K562 (cell line): ENCODE data around the gene RERE. TPM values are rescaled to one million over a fixed set of nuclear protein-coding genes. Genes with fewer than 3 reads are reported as not detected.
A peak's percentile ranks its signal among the peaks of the same experiment; 100 is the strongest.

Experiments
- BHLHE40 ChIP-seq: IDR thresholded peaks from 2 replicates; pipeline ENCODE4 v1.6.1; 2011; ENCODE audit warnings: low read length, improper control_type of control experiment
- DPF2 ChIP-seq: fragments of 450-650 bp; IDR thresholded peaks from 2 replicates; pipeline ENCODE4 v1.6.1; 2016
- FIP1L1 ChIP-seq: fragments of 200-400 bp; formaldehyde crosslinking; IDR thresholded peaks from 2 replicates; pipeline ENCODE4 v1.6.1; 2018; ENCODE audit warnings: mild to moderate bottlenecking, low read depth, low read length; ENCODE audit not compliant: poor library complexity, severe bottlenecking
- FOSL1 ChIP-seq: fragments of 200-800 bp; sonication (Bioruptor generic); conservative IDR thresholded peaks from 2 replicates; pipeline ENCODE4 v1.6.1; 2016; ENCODE audit warnings: missing genetic modification characterization, missing compliant biosample characterization
- GATA2 ChIP-seq: sonication (generic); formaldehyde crosslinking; IDR thresholded peaks from 2 replicates; pipeline ENCODE4 v1.4.0; 2020; ENCODE audit warnings: mild to moderate bottlenecking, missing genetic modification reagents
- IFI16 ChIP-seq: fragments of 250-450 bp; sonication (Bioruptor Pico); IDR thresholded peaks from 2 replicates; pipeline ENCODE4 v2.1.2; 2022; ENCODE audit warnings: mild to moderate bottlenecking, inconsistent platforms
- KLF16 ChIP-seq: IDR thresholded peaks from 2 replicates; pipeline ENCODE4 v1.6.1; 2016; ENCODE audit warnings: antibody characterized with exemption
- MYC ChIP-seq, 2 experiments: fragments of 250-450 bp in 1 of 2; sonication (Bioruptor Pico) in 1 of 2; IDR thresholded peaks; 2 replicates each; pipeline versions ENCODE4 v1.5.1 to v1.6.1; 2012 to 2021; ENCODE audit warnings: low read depth in 2 of 2, borderline replicate concordance in 1 of 2, improper control_type of control experiment in 1 of 2, low read length in 1 of 2, mild to moderate bottlenecking in 1 of 2, moderate library complexity in 1 of 2
- NCOA6 ChIP-seq: fragments of 450-650 bp; IDR thresholded peaks from 2 replicates; pipeline ENCODE4 v1.6.1; 2017; ENCODE audit warnings: mild to moderate bottlenecking
- NCOR1 ChIP-seq: fragments of 450-650 bp; IDR thresholded peaks from 2 replicates; pipeline ENCODE4 v1.6.1; 2016; ENCODE audit warnings: mild to moderate bottlenecking, moderate library complexity
- NFE2L1 ChIP-seq: fragments of 450-650 bp; IDR thresholded peaks from 2 replicates; pipeline ENCODE4 v1.6.1; 2016; ENCODE audit warnings: missing genetic modification characterization, low read depth, mild to moderate bottlenecking, missing compliant biosample characterization, moderate library complexity, borderline replicate concordance
- NR4A1 ChIP-seq, 2 experiments: fragments of 250-450 bp in 1 of 2; fragments of 450-650 bp in 1 of 2; sonication (Bioruptor Pico) in 1 of 2; IDR thresholded peaks; 2 replicates each; pipeline versions ENCODE4 v1.4.0 to v1.6.1; 2016 to 2020; ENCODE audit warnings: mild to moderate bottlenecking in 2 of 2, missing compliant biosample characterization in 1 of 2, missing genetic modification characterization in 1 of 2, moderate library complexity in 1 of 2
- POLR2G ChIP-seq: fragments of 200-400 bp; formaldehyde crosslinking; IDR thresholded peaks from 2 replicates; pipeline ENCODE4 v1.6.1; 2017; ENCODE audit warnings: low read depth, mild to moderate bottlenecking, antibody characterized with exemption, low read length, moderate library complexity
- PPARD ChIP-seq: fragments of 250-450 bp; sonication (Bioruptor Pico); IDR thresholded peaks from 2 replicates; pipeline ENCODE4 v1.8.0; 2022; ENCODE audit warnings: inconsistent platforms, mild to moderate bottlenecking, moderate library complexity
- SMAD3 ChIP-seq: fragments of 450-650 bp; formaldehyde crosslinking; conservative IDR thresholded peaks from 2 replicates; pipeline ENCODE4 v1.4.0; 2020; ENCODE audit warnings: mild to moderate bottlenecking
- SREBF2 ChIP-seq: sonication (generic); formaldehyde crosslinking; IDR thresholded peaks from 2 replicates; pipeline ENCODE4 v1.4.0; 2020; ENCODE audit warnings: mild to moderate bottlenecking, missing genetic modification reagents
- TARDBP ChIP-seq: fragments of 450-650 bp; IDR thresholded peaks from 2 replicates; pipeline ENCODE4 v1.6.1; 2016
- ZNF696 ChIP-seq: fragments of 250-450 bp; sonication (Bioruptor Pico); conservative IDR thresholded peaks from 2 replicates; pipeline ENCODE4 v1.4.0; 2020; ENCODE audit warnings: mild to moderate bottlenecking, moderate library complexity
- ZNF764 ChIP-seq: fragments of 250-450 bp; sonication (Bioruptor Pico); IDR thresholded peaks from 2 replicates; pipeline ENCODE4 v1.4.0; 2020; ENCODE audit warnings: low read depth, mild to moderate bottlenecking, moderate library complexity
- polyA plus RNA-seq, 8 experiments: library from polyadenylated mRNA; depleted of rRNA in 4 of 8; stranded (reverse) in 5 of 8; unstranded in 3 of 8; fragments of >200 nt; fragmentation: Nextera tagmentation in 2 of 8; fragmentation: Illumina TruSeq in 1 of 8; extraction: Ambion mirVana in 2 of 8; extraction: Trizol in 1 of 8; gene quantifications; 2 replicates each; pipeline versions ENCODE4 v1.2.1 to v1.2.3, GENCODE V29; 2011 to 2014; ENCODE audit warnings: inconsistent platforms in 1 of 8, missing spikeins in 1 of 8
- total RNA-seq, 7 experiments: library from RNA; depleted of rRNA in 6 of 7; stranded (reverse); fragments of >200 nt in 6 of 7; fragmentation: Illumina TruSeq in 2 of 7; extraction: Trizol in 2 of 7; gene quantifications; 2 replicates each; pipeline versions ENCODE4 v1.2.1 to v1.2.3, GENCODE V29; 2011 to 2021; ENCODE audit warnings: low replicate concordance in 1 of 7
- TF ChIP-seq, protein P1 (sequence below), 2 experiments: fragments of 450-650 bp; formaldehyde crosslinking in 1 of 2; IDR thresholded peaks; 2 replicates each; pipeline versions ENCODE4 v1.4.0 to v1.6.1; 2014 to 2020; ENCODE audit warnings: mild to moderate bottlenecking in 2 of 2, borderline replicate concordance in 1 of 2, low read depth in 1 of 2
- TF ChIP-seq, protein P2 (sequence below): fragments of 250-450 bp; sonication (Bioruptor Pico); IDR thresholded peaks from 2 replicates; pipeline ENCODE4 v1.4.0; 2020; ENCODE audit warnings: borderline replicate concordance

The RERE gene
- total and polyA plus RNA-seq, 9 of the 15 experiments (the other 6 are each of a cell fraction or from before 2014, with no cell fraction given): 3.0 to 51.5 (median 13.4) TPM

DNA sequence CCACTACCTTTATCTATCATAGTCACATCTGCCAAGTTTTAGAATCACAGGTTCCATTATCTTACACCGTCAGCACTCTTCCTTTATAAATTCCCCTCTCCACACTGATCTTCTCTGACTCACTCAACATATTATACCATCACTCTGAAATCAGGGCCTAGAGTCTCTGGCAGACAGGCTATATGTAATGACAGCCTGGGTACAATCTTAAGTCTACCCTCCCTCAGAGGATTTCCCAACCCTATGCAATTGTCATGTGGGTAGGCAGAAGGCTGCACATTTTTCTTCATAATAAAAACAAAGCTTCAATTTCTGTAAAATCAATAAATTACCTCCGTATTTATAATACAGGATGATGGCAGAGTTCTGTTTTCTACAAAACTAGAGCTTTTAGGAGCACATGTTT, 138.0 kb downstream of the RERE start (continued):
- TF ChIP-seq NFE2L1: no peak
- TF ChIP-seq, protein P1, sequence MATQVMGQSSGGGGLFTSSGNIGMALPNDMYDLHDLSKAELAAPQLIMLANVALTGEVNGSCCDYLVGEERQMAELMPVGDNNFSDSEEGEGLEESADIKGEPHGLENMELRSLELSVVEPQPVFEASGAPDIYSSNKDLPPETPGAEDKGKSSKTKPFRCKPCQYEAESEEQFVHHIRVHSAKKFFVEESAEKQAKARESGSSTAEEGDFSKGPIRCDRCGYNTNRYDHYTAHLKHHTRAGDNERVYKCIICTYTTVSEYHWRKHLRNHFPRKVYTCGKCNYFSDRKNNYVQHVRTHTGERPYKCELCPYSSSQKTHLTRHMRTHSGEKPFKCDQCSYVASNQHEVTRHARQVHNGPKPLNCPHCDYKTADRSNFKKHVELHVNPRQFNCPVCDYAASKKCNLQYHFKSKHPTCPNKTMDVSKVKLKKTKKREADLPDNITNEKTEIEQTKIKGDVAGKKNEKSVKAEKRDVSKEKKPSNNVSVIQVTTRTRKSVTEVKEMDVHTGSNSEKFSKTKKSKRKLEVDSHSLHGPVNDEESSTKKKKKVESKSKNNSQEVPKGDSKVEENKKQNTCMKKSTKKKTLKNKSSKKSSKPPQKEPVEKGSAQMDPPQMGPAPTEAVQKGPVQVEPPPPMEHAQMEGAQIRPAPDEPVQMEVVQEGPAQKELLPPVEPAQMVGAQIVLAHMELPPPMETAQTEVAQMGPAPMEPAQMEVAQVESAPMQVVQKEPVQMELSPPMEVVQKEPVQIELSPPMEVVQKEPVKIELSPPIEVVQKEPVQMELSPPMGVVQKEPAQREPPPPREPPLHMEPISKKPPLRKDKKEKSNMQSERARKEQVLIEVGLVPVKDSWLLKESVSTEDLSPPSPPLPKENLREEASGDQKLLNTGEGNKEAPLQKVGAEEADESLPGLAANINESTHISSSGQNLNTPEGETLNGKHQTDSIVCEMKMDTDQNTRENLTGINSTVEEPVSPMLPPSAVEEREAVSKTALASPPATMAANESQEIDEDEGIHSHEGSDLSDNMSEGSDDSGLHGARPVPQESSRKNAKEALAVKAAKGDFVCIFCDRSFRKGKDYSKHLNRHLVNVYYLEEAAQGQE (IDR thresholded peaks at IDR 0.05; ENCODE audit: borderline replicate concordance): no peak
- TF ChIP-seq, protein P1 (CRISPR knock-in tag; IDR thresholded peaks at IDR 0.05; ENCODE audit: low read depth): no peak
- TF ChIP-seq ZNF764: no peak
- TF ChIP-seq, protein P2, sequence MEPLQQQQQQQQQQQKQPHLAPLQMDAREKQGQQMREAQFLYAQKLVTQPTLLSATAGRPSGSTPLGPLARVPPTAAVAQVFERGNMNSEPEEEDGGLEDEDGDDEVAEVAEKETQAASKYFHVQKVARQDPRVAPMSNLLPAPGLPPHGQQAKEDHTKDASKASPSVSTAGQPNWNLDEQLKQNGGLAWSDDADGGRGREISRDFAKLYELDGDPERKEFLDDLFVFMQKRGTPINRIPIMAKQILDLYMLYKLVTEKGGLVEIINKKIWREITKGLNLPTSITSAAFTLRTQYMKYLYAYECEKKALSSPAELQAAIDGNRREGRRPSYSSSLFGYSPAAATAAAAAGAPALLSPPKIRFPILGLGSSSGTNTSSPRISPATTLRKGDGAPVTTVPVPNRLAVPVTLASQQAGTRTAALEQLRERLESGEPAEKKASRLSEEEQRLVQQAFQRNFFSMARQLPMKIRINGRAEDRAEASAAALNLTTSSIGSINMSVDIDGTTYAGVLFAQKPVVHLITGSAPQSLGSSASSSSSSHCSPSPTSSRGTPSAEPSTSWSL: no peak
- TF ChIP-seq NR4A1 (CRISPR knock-in tag; IDR thresholded peaks at IDR 0.05): no peak
- no peak for TF ChIP-seq NR4A1 (tag; IDR thresholded peaks at IDR 0.05)
- no peak for TF ChIP-seq BHLHE40
- 0 out of 2 replicates have a peak, but pooled peaks have one; percentile 33 for TF ChIP-seq GATA2 (CRISPR knock-in tag)
- peak; percentile 62; the same call in 1 of the 2 replicates for TF ChIP-seq DPF2
- TF ChIP-seq IFI16: no peak
- no peak for TF ChIP-seq KLF16
- no peak for TF ChIP-seq SREBF2 (CRISPR knock-in tag)
- no peak for TF ChIP-seq MYC (IDR thresholded peaks at IDR 0.05; ENCODE audit: low read depth, low read length)
- TF ChIP-seq MYC (CRISPR knock-in tag; IDR thresholded peaks at IDR 0.05; ENCODE audit: borderline replicate concordance, low read depth): no peak
- TF ChIP-seq PPARD: no peak
- TF ChIP-seq POLR2G: no peak
- TF ChIP-seq ZNF696 (CRISPR knock-in tag): no peak
- TF ChIP-seq NCOA6: no peak
- no peak for TF ChIP-seq TARDBP
- TF ChIP-seq SMAD3: no peak
- TF ChIP-seq FOSL1: peak; percentile 19; the same call in 1 of the 2 replicates
- no peak for TF ChIP-seq FIP1L1
- peak; percentile 42; the same call in 1 of the 2 replicates for TF ChIP-seq NCOR1
